GM12872 (cell line): Measurements from ENCODE around the gene CPEB3.

ENCODE experiments used
- TF ChIP-seq, protein P1 (sequence below): IDR thresholded peaks from 3 replicates; pipeline ENCODE4 v1.5.1; 2011; ENCODE audit warnings: low read depth, mild to moderate bottlenecking, low read length, moderate library complexity; ENCODE audit not compliant: insufficient read depth

Gene CPEB3

DNA sequence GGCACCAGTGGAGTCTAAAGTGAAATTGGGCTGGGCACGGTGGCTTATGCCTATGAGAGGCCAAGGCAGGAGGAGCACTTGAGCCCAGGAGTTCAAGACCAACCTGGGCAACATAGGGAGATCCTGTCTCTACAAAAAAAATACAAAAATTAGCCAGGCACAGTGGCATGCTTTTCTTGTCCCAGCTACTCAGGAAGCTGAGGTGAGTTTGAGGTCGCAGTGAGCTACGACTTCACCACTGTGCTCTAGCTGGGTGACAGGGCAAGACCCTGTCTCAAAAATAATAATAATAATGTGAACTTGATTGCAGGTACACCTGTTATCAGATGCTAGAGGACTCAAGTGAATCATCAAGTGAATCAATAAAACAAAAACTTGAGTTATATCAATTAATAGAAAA is 259.3 kb downstream of the CPEB3 start:
- TF ChIP-seq, protein P1, sequence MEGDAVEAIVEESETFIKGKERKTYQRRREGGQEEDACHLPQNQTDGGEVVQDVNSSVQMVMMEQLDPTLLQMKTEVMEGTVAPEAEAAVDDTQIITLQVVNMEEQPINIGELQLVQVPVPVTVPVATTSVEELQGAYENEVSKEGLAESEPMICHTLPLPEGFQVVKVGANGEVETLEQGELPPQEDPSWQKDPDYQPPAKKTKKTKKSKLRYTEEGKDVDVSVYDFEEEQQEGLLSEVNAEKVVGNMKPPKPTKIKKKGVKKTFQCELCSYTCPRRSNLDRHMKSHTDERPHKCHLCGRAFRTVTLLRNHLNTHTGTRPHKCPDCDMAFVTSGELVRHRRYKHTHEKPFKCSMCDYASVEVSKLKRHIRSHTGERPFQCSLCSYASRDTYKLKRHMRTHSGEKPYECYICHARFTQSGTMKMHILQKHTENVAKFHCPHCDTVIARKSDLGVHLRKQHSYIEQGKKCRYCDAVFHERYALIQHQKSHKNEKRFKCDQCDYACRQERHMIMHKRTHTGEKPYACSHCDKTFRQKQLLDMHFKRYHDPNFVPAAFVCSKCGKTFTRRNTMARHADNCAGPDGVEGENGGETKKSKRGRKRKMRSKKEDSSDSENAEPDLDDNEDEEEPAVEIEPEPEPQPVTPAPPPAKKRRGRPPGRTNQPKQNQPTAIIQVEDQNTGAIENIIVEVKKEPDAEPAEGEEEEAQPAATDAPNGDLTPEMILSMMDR = no peak

DNA sequence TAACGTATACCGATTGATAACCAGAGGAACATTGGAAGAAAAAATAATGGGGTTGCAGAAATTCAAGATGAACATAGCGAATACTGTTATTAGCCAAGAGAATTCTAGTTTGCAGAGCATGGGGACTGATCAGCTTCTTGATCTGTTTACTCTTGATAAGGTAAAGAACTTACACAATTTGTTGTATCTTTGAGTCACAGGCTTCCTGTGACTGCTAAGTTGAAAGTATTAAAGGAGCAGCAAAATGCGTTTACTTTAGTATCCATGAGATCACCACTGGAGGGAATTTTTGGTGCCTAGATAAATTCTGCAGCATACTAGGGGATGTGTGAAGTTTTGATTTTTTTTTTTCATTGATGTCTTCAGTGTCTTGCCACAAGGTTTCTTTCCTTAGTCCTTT is 263.7 kb downstream of the CPEB3 start:
- TF ChIP-seq, protein P1 = no peak

DNA sequence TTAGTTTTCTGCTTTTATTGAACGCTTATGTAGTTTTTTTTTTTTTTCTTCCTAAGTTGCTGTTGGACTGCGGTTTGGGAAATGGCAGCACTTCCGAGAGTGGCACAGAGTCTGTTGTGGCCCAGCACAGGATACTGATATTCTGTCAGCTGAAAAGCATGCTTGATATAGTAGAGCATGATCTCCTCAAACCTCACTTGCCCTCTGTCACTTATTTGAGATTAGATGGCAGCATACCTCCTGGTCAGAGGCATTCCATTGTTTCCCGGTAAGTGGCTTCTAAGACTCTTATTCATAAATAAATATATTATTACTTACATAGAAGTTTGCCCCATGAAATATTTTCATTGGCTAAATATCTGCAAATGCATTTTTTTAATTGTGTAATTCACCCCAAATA is 266.2 kb downstream of the CPEB3 start:
- TF ChIP-seq, protein P1 = no peak

DNA sequence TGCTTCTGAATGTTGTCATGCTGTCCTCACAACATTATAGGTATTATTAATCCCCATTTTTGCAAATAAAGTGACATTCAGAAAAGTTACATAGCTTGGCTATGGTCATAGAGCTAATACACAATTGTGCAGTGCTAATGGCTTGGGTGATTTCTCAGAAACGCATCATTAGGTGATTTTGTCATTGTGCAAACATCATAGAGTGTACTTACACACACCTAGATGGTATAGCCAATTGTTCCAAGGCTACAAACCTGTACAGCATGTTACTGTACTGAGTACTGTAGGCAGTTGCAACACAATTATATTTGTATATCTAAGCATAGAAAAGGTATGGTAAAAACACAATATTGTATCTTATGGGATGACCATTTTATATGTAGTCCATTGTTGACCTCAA is 276.3 kb downstream of the CPEB3 start:
- TF ChIP-seq, protein P1 = no peak

DNA sequence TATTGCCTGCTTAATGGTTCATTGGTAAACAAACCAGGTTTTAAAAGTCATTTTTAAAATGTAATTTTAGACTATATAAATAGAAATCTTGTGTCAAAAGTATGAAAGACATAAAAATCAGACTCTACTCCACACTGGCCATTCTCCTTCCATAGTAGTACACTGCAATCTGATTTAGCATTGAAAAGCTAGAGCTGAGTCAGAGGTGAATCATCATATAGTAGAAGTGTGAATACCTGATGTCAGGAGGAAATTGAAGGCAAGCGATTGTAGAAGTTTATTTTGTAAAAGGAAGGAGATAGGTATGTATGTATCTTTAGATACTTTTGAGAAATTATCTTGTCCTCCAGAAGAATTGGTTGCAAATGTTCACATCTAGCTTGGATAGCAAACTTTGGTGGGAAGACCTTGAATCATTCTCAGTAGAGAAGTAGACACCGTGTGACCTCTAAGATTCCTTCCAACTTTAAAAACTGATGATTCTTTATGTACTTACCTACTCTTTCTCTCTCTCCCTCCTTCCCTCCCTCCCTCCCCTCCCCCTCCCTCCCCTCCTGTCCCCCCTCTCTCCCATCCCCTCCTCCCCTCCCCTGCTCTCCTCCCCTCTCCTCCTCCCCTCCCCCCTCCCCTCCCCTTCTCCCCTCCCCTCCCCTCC is 279.2 kb downstream of the CPEB3 start:
- TF ChIP-seq, protein P1 = no peak

DNA sequence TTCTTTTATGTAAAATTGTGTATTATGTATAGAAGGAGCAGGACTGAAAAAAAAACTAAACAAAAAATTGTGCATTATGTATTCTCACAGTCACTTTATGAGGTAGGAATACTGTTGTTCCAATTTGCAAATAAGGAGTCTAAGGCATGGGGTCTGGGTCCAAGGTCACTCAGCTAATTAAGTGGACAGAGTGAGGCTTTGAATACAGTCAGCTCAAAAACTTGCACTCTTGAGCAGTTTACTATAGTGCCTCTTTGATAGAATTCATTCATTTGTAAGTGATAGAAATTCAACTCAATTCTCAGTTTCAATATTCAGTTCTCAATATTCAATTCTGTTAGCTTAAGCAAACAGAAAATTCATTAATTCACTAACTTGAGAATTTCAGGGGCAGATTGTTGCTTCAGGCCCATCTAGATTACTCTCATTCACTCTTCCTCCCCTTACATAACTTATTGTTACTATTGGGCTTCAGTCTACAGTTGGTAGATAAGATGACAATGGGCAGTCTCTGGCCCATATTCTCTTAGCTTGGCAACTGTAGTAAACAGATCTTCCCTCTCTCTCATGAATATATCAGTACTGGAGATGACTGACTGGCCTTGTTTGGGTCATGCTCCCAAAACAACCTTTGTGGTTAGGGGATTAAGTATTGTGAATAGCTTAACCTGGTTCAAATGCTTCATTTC is 280.7 kb downstream of the CPEB3 start:
- TF ChIP-seq, protein P1 = no peak

DNA sequence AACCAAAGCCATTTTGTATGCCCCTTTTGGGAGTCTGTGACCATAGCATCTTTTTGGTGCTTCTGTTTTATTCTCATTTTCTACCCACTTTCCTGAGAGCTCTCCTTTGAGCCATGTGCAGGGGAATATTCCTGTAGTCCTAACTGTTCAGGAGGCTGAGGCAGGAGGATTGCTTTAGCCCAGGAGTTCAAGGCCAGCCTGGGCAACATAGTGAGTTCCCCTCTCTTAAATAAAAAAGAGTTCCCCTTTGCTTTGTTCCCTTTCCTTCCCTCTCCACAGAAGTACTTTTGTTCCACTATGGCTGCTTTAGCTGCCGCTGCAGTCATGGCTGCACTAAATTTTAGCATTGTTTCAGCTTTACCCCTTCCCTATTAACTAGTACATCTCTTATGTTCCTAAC is 281.4 kb downstream of the CPEB3 start:
- TF ChIP-seq, protein P1 = no peak
